ENCODE data around the gene NTF4.

GRCh38 chr19:49064768-49065611 lies at the start of gene NTF4:
- TF ChIP-seq POLR2A (IDR thresholded peaks at IDR 0.05) = no peak
- TF ChIP-seq CTCF (IDR thresholded peaks at IDR 0.05) = no peak
- no peak for TF ChIP-seq POLR2AphosphoS5 (IDR thresholded peaks at IDR 0.05)

Data from breast epithelium (tissue), 3 donors.